ENCODE results near the gene TBC1D23.
"Not testable (repeated sequence)": the region's sequence is repeated elsewhere in the genome, so short reads cannot be mapped to it uniquely, and the experiment has no call there.

DNA sequence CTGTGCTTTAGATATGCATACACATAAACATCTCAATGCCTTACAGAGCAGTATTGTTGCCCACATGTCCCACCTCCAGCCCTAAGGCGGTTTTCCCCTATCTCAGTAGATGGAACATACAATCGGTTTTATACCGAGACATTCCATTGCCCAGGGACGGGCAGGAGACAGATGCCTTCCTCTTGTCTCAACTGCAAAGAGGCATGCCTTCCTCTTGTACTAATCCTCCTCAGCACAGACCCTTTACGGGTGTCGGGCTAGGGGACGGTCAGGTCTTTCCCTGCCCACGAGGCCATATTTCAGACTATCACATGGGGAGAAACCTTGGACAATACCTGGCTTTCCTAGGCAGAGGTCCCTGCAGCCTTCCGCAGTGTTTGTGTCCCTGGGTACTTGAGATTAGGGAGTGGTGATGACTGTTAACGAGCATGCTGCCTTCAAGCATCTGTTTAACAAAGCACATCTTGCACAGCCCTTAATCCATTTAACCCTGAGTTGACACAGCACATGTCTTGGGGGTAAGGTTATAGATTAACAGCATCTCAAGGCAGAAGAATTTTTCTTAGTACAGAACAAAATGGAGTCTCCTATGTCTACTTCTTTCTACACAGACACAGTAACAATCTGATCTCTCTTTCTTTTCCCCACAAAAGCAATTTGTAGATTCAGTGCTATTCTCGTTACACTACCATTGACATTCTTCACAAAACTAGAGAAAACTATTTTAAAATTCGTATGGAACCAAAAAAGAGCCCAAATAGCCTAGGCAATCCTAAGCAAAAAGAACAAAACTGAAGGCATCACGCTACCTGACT is 12.2 kb downstream of the TBC1D23 start:
- TF ChIP-seq, protein P1, sequence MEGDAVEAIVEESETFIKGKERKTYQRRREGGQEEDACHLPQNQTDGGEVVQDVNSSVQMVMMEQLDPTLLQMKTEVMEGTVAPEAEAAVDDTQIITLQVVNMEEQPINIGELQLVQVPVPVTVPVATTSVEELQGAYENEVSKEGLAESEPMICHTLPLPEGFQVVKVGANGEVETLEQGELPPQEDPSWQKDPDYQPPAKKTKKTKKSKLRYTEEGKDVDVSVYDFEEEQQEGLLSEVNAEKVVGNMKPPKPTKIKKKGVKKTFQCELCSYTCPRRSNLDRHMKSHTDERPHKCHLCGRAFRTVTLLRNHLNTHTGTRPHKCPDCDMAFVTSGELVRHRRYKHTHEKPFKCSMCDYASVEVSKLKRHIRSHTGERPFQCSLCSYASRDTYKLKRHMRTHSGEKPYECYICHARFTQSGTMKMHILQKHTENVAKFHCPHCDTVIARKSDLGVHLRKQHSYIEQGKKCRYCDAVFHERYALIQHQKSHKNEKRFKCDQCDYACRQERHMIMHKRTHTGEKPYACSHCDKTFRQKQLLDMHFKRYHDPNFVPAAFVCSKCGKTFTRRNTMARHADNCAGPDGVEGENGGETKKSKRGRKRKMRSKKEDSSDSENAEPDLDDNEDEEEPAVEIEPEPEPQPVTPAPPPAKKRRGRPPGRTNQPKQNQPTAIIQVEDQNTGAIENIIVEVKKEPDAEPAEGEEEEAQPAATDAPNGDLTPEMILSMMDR (IDR thresholded peaks at IDR 0.05 in 8 of 11, conservative IDR thresholded peaks at IDR 0.05 in 3 of 11): not testable (repeated sequence)
- not testable (repeated sequence) for TF ChIP-seq POLR2A, POLR2AphosphoS5 (IDR thresholded peaks at IDR 0.05)
